Aorta (tissue), 5 donors: ENCODE results near the gene TTC16. TPM values are rescaled to one million over a fixed set of nuclear protein-coding genes. Genes with fewer than 3 reads are reported as not detected.

Source experiments
- ATAC-seq: fragments of 200-7000 bp; cut with Tn5 transposase; one replicate; pipeline ENCODE4 v1.9.1; 2022; ENCODE audit warnings: moderate library complexity; ENCODE audit not compliant: low FRiP score
- DNase-seq, 2 donors: peaks; one replicate each; pipeline ENCODE4 v3.0.0-alpha.2; 2020
- H3K27ac ChIP-seq, 2 donors: one replicate each; pipeline ENCODE4 v1.5.1; 2013; ENCODE audit warnings: low read length in 2 of 2, mild to moderate bottlenecking in 2 of 2, moderate library complexity in 2 of 2, control low read depth in 1 of 2, inconsistent platforms in 1 of 2, low read depth in 1 of 2
- H3K27me3 ChIP-seq, 2 donors: one replicate each; pipeline ENCODE4 v1.6.1; 2013; ENCODE audit warnings: control low read depth in 1 of 2, low read length in 1 of 2, mild to moderate bottlenecking in 1 of 2, moderate library complexity in 1 of 2; ENCODE audit not compliant: insufficient read depth in 2 of 2, control insufficient read depth in 1 of 2
- H3K36me3 ChIP-seq, 2 donors: one replicate each; pipeline ENCODE4 v1.6.1; 2013; ENCODE audit warnings: control low read depth in 1 of 2, low read length in 1 of 2, mild to moderate bottlenecking in 1 of 2; ENCODE audit not compliant: insufficient read depth in 2 of 2, control insufficient read depth in 1 of 2
- H3K4me1 ChIP-seq, 2 donors: one replicate each; pipeline ENCODE4 v1.6.1; 2013; ENCODE audit warnings: low read length in 2 of 2, control low read depth in 1 of 2, mild to moderate bottlenecking in 1 of 2, moderate library complexity in 1 of 2; ENCODE audit not compliant: insufficient read depth in 2 of 2, control insufficient read depth in 1 of 2
- H3K4me3 ChIP-seq, 2 donors: one replicate each; pipeline ENCODE4 v1.5.1; 2013; ENCODE audit warnings: low read length in 2 of 2, control low read depth in 1 of 2, mild to moderate bottlenecking in 1 of 2
- H3K9me3 ChIP-seq: one replicate; pipeline ENCODE4 v1.6.1; 2013; ENCODE audit warnings: mild to moderate bottlenecking, low read length; ENCODE audit not compliant: control insufficient read depth
- WGBS, 2 donors: extraction: QIAGEN DNeasy Blood & Tissue Kit; methylation state at CpG; one replicate each; pipeline ENCODE4 v1.1.7; 2013; 5-methylcytosine and 5-hydroxymethylcytosine counted together
- intact Hi-C, 2 donors: fragments of 100-400 bp; cut with DNase I; formaldehyde crosslinking; loops; one replicate each; pipeline versions ENCODE4 v1.14.2 to v1.15.0; 2022
- polyA plus RNA-seq, 2 donors: library from polyadenylated mRNA; stranded (reverse); fragments of 200-250 nt; gene quantifications; one replicate each; pipeline ENCODE4 v1.2.3, GENCODE V29; 2013
- total RNA-seq, 2 donors: library from RNA; stranded (reverse); fragmentation: NEBNext Ultra II Directional; extraction: Animal tissue kit (Norgen Biotek cat#: 25700); gene quantifications; one replicate each; pipeline ENCODE4 v1.2.1, GENCODE V29; 2021
- donor health status: healthy with polysubstance abuse.
- donor health status: Bipolar disorder and iron deficiency.
- donor health status: DM: no; HTN: no; CAD: no.
- donor health status: DM: no; HTN: no; CAD: no.
- donor health status: DM: yes; HTN: yes; CAD: no.

Gene TTC16
- total and polyA plus RNA-seq, 4 donors = 0.16 to 0.30 TPM; not detected in 2

- DNase-seq (no peak), ATAC-seq (no peak)
- Histone ChIP-seq H3K4me3 (no peak overlapping the region), H3K27me3 (no peaks in the 10 kb centered on the region), H3K36me3 (peaks cover 0 to 8% of the 10 kb centered on the region in 2 donors), H3K4me1 (no peaks in the 10 kb centered on the region), H3K27ac (no peak overlapping the region), H3K9me3 (no peaks in the 10 kb centered on the region)
- intact Hi-C loops = loop anchor here in 1 of 2 donors (10.0 kb wide), 1 partner anchor 58 kb away; no protein-coding TSS in a partner anchor
- 91 to 92% methylated on average over 23 of the region's 23 CpGs for WGBS, 2 donors
Measured at GRCh38 chr9:127682351-127683136, 33.3 kb upstream of the TTC16 start.

DNA sequence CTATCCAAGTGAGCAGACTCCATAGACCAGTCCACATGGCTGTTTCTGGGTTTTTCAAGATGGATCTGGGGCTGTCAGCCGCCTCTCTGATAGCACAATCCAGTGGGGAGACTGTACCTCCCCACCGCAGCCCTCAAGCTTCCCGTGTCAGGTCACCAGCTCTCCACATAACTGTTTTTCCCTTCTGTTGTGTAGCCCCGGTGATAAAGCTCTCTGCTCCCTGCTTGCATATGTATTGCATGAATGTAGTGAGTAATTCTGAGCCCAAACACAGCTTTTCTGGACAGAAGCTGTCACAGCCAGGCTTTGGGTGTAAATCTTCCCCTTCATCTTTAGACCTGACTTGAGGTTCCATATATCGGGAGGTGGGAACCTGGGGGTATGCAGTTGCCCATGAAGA lies 32.2 kb upstream of the TTC16 start:
- no peak for ATAC-seq
- Histone ChIP-seq H3K27me3 (no peaks in the 10 kb centered on the region), H3K36me3 (peaks cover 0 to 8% of the 10 kb centered on the region in 2 donors), H3K9me3 (no peaks in the 10 kb centered on the region), H3K4me1 (no peaks in the 10 kb centered on the region), H3K4me3 (no peak overlapping the region), H3K27ac (no peak overlapping the region)
- intact Hi-C loops = loop anchor here in 1 of 2 donors (10.0 kb wide), 1 partner anchor 59 kb away; no protein-coding TSS in a partner anchor
- DNase-seq = no peak
- WGBS, 2 donors = 92 to 95% methylated on average over 5 of the region's 5 CpGs

DNA sequence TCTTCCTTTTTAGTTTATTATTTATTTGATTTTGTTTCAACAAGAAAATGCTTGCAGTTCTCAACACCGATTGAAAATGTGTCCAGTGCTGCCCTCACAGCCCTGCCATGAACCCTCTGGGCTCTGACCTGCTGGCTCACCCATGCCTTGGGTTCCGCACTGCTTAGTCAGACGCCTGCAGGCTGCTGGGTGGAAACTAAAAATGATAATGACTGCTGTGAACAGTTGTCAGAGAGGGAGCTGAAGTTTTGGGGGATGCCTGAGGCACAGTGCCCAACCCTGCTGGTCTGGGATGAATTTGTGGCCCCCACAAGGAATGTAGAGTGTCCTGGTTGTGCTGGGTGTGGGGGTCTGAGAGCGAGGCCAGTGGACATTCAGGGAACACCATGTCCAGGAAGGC lies 31.3 kb upstream of the TTC16 start:
- H3K9me3 ChIP-seq = no peaks in the 10 kb centered on the region
- 82 to 90% methylated on average over 4 of the region's 4 CpGs for WGBS, 2 donors
- ATAC-seq (no peak), DNase-seq (no peak)
- H3K27ac ChIP-seq = no peak overlapping the region
- intact Hi-C loops = loop anchor here in 1 of 2 donors (10.0 kb wide), 1 partner anchor 60 kb away; no protein-coding TSS in a partner anchor
- H3K4me3 ChIP-seq = no peak overlapping the region
- H3K4me1 ChIP-seq = no peaks in the 10 kb centered on the region
- no peaks in the 10 kb centered on the region for H3K27me3 ChIP-seq
- peaks cover 0 to 8% of the 10 kb centered on the region in 2 donors for H3K36me3 ChIP-seq

DNA sequence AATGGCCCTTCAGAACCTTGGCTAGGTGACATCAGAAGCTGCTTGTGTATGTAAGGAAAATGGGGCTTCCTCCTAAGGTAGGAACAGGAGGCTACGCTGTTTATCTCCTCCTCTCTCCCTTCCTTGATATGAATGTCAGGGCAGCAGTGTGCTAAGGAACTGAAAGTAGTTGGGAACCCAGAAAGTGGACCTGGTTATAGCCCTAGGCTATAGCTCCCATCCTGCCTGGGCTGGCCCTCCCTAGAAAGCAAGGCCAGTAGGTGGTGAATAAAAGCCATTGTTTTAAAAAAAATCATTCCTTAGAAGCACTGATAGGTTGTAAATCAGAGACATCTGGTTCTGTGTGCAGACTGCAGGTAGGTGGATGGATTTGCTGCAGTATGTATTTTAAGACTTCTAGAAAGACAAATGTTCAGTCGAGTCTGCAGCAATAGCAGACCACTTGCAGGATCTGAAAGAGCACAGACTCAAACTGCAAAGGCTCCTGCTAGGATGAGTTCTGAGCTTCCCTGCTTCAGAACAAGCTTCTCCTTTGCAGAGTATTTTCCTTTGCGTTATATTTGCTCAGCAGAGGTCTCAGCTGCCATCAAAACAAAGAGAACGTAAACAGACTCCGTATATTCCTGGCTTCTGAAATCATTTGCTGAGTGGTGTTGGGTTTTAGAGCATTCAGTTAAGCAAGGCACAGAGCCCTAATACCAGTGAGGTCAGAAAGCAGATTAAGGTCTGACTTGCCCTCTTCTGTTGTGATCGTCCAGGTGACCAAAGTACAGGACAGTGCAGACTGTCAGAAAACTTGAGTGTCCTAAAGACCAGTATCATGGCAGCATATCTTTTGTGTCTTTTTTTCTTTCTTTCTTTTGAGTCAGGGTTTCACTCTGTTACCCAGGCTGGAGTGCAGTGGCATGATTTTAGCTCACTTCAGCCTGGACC lies 29.2 kb upstream of the TTC16 start:
- H3K9me3 ChIP-seq = no peaks in the 10 kb centered on the region
- H3K27me3 ChIP-seq = no peaks in the 10 kb centered on the region
- H3K27ac ChIP-seq = no peak overlapping the region
- 73 to 75% methylated on average over 6 of the region's 6 CpGs for WGBS, 2 donors
- H3K4me1 ChIP-seq = no peaks in the 10 kb centered on the region
- intact Hi-C loops = loop anchor here in 1 of 2 donors (10.0 kb wide), 1 partner anchor 62 kb away; no protein-coding TSS in a partner anchor
- peaks cover 0 to 4% of the 10 kb centered on the region in 2 donors for H3K36me3 ChIP-seq
- H3K4me3 ChIP-seq = no peak overlapping the region
- DNase-seq = no peak
- no peak for ATAC-seq

DNA sequence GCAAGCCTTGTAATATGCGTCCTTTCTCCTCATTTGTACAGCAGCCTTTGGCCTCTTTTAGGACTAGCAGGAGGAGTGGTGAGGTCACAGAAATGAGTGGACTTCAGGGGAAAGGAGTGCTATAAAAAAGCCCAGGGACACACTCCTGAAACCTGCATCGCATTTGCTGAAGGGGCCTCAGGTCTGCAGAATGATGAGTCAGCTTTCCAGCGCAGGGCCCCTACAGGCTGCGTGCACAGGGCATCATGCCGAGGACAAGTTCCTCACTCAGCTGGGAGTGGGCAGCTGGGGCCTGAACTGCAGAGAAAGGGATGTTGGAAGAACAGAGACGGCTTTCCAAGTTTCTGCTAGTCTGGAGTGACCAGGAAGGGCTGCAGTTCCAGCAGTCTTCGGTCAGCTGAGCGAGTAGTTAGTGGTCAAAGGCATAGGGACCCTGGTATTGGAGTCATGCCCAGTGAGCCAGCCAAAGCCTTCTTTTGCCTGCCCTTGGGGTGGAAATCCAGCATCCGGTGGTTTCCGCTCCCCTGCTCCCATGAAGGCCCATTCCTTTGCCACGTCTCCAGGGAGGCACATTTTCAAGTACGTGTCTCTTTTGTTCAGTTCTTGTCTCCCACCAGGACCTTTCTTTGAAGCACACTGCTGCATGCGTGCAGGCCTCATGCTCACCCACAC lies 26.4 kb upstream of the TTC16 start:
- Histone ChIP-seq H3K4me1 (no peaks in the 10 kb centered on the region), H3K9me3 (no peaks in the 10 kb centered on the region), H3K27me3 (no peaks in the 10 kb centered on the region), H3K27ac (no peak overlapping the region), H3K36me3 (peaks cover 0 to 2% of the 10 kb centered on the region in 2 donors), H3K4me3 (no peak overlapping the region)
- ATAC-seq = no peak
- no peak for DNase-seq
- intact Hi-C loops = loop anchor here in 1 of 2 donors (10.0 kb wide), 1 partner anchor 65 kb away; no protein-coding TSS in a partner anchor
- WGBS, 2 donors = 93 to 95% methylated on average over 13 of the region's 13 CpGs

DNA sequence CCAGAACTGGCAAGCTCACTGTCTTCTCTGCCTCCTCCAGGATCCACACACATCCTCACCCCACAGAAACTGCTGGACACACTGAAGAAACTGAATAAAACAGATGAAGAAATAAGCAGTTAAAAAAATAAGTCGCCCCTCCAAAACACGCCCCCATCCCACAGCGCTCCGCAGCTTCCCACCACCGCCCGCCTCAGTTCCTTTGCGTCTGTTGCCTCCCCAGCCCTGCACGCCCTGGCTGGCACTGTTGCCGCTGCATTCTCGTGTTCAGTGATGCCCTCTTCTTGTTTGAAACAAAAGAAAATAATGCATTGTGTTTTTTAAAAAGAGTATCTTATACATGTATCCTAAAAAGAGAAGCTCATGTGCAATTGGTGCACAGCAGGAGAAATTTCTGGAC lies 25.1 kb upstream of the TTC16 start:
- ATAC-seq (no peak), DNase-seq (no peak)
- Histone ChIP-seq H3K4me1 (no peaks in the 10 kb centered on the region), H3K9me3 (no peaks in the 10 kb centered on the region), H3K27ac (no peak overlapping the region), H3K36me3 (peaks cover 0 to 5% of the 10 kb centered on the region in 2 donors), H3K27me3 (no peaks in the 10 kb centered on the region), H3K4me3 (no peak overlapping the region)
- WGBS, 2 donors = 94% methylated on average over 10 of the region's 10 CpGs
- intact Hi-C loops = no loop called here

DNA sequence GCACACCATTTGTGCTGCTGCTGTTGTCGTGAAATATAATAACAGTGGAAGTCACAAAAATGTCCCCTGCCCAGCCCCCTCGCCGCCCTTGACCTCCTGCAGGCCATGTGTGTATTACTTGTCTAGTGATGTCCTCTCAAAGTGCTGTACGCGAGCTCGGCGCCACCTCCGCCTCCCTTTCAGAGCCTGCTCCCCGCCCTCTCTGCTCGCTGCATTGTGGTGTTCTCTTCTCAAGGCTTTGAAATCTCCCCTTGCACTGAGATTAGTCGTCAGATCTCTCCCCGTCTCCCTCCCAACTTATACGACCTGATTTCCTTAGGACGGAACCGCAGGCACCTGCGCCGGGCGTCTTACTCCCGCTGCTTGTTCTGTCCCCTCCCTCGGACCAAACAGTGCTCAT lies 23.8 kb upstream of the TTC16 start:
- H3K4me1 ChIP-seq = no peaks in the 10 kb centered on the region
- no peaks in the 10 kb centered on the region for H3K9me3 ChIP-seq
- no peak overlapping the region for H3K27ac ChIP-seq
- no peak overlapping the region for H3K4me3 ChIP-seq
- no peak for ATAC-seq
- DNase-seq = no peak
- peaks cover 0 to 5% of the 10 kb centered on the region in 2 donors for H3K36me3 ChIP-seq
- WGBS, 2 donors = 84 to 87% methylated on average over 20 of the region's 20 CpGs
- intact Hi-C loops = no loop called here
- no peaks in the 10 kb centered on the region for H3K27me3 ChIP-seq

- Histone ChIP-seq H3K4me3 (no peak overlapping the region), H3K4me1 (no peaks in the 10 kb centered on the region), H3K36me3 (peaks cover 0 to 5% of the 10 kb centered on the region in 2 donors), H3K27me3 (no peaks in the 10 kb centered on the region), H3K27ac (no peak overlapping the region), H3K9me3 (no peaks in the 10 kb centered on the region)
- intact Hi-C loops = no loop called here
- no peak for DNase-seq
- ATAC-seq = no peak
- 88 to 89% methylated on average over 10 of the region's 10 CpGs for WGBS, 2 donors
Measured at GRCh38 chr9:127693143-127693542, 22.7 kb upstream of the TTC16 start.
